ENCODE data around the gene KRTAP9-7.

The KRTAP9-7 gene

GRCh38 chr17:41278176-41278955, 2.9 kb downstream of the KRTAP9-7 start:
- no peak for DNase-seq

- no peak for DNase-seq
Observed at GRCh38 chr17:41284043-41284442, 8.5 kb downstream of the KRTAP9-7 start.

- DNase-seq: no peak
Observed at GRCh38 chr17:41284546-41284945, 9.0 kb downstream of the KRTAP9-7 start.

- DNase-seq: no peak
Observed at GRCh38 chr17:41287050-41287449, 11.6 kb downstream of the KRTAP9-7 start.

- no peak for DNase-seq
Observed at GRCh38 chr17:41294016-41294415, 18.5 kb downstream of the KRTAP9-7 start.

GRCh38 chr17:41296846-41297245, 21.3 kb downstream of the KRTAP9-7 start:
- DNase-seq: no peak

GRCh38 chr17:41298458-41299135, 23.1 kb downstream of the KRTAP9-7 start:
- DNase-seq: no peak

GRCh38 chr17:41301204-41301790, 25.8 kb downstream of the KRTAP9-7 start:
- DNase-seq: no peak

GRCh38 chr17:41301916-41302901, 26.7 kb downstream of the KRTAP9-7 start, which contains the start of gene KRTAP29-1:
Gene KRTAP29-1, minus strand, starts transcription at chr17:41302851. Its CDS starts 0 bp downstream, at chr17:41302851.
- no peak for DNase-seq

GRCh38 chr17:41302981-41303380, 27.5 kb downstream of the KRTAP9-7 start:
- DNase-seq: no peak

GRCh38 chr17:41304091-41304490, 28.6 kb downstream of the KRTAP9-7 start:
- DNase-seq: no peak

- DNase-seq: no peak
Observed at GRCh38 chr17:41307647-41308046, 32.1 kb downstream of the KRTAP9-7 start.

- DNase-seq: peak; percentile 32
Observed at GRCh38 chr17:41308251-41308917, 32.9 kb downstream of the KRTAP9-7 start.

GRCh38 chr17:41308918-41309359, 33.4 kb downstream of the KRTAP9-7 start, which contains the start of gene KRTAP16-1:
Gene KRTAP16-1, minus strand, starts transcription at chr17:41309309. Its CDS starts 56 bp downstream, at chr17:41309253.
- DNase-seq: no peak

- DNase-seq: no peak
Observed at GRCh38 chr17:41311111-41311510, 35.6 kb downstream of the KRTAP9-7 start.

- no peak for DNase-seq
Observed at GRCh38 chr17:41315204-41315794, 39.8 kb downstream of the KRTAP9-7 start, which contains the start of gene KRTAP17-1. Gene KRTAP17-1, minus strand, starts transcription at chr17:41315710. Its CDS starts 60 bp downstream, at chr17:41315650.

GRCh38 chr17:41315814-41316445, 40.4 kb downstream of the KRTAP9-7 start:
- DNase-seq: no peak

GRCh38 chr17:41318231-41318630, 42.7 kb downstream of the KRTAP9-7 start:
- DNase-seq: no peak

GRCh38 chr17:41322094-41322902, 46.8 kb downstream of the KRTAP9-7 start:
- no peak for DNase-seq

Data from stimulated activated CD4-positive, alpha-beta T cell treated with anti-CD3 and anti-CD28 coated beads, Interleukin-12 subunit alpha, Interleukin-12 subunit beta, amount 100 ng/mL, for 4 hours (primary cell).